Colonic mucosa (tissue), 4 donors: ENCODE data around the gene TNNC1. TPM values are rescaled to one million over a fixed set of nuclear protein-coding genes. Genes with fewer than 3 reads are reported as not detected.
A peak's percentile ranks its signal among the peaks of the same experiment; 100 is the strongest.

Source experiments
- DNase-seq: peaks from one replicate; pipeline ENCODE4 v3.0.0-alpha.2; 2020
- H3K27ac ChIP-seq: fragments of 200-600 bp; one replicate; pipeline ENCODE4 v1.8.0; 2021
- H3K27me3 ChIP-seq: fragments of 200-600 bp; one replicate; pipeline ENCODE4 v1.8.0; 2021
- H3K36me3 ChIP-seq: fragments of 200-600 bp; one replicate; pipeline ENCODE4 v1.8.0; 2021
- H3K4me1 ChIP-seq: fragments of 200-600 bp; one replicate; pipeline ENCODE4 v1.8.0; 2021; ENCODE audit warnings: mild to moderate bottlenecking
- H3K4me3 ChIP-seq: fragments of 200-600 bp; one replicate; pipeline ENCODE4 v1.8.0; 2021
- H3K9ac ChIP-seq, 2 donors: one replicate each; pipeline ENCODE4 v1.7.0; 2013; ENCODE audit warnings: control low read depth in 2 of 2, low read depth in 2 of 2, low read length in 2 of 2
- H3K9me3 ChIP-seq: fragments of 200-600 bp; one replicate; pipeline ENCODE4 v1.8.0; 2021
- intact Hi-C: fragments of 100-400 bp; cut with DNase I; formaldehyde crosslinking; loops from one replicate; pipeline ENCODE4 v1.14.1; 2022
- total RNA-seq, 2 donors: library from RNA; stranded (reverse); fragmentation: NEBNext Ultra II Directional in 1 of 2; extraction: Animal tissue kit (Norgen Biotek cat#: 25700) in 1 of 2; gene quantifications; one replicate each; pipeline ENCODE4 v1.2.1, GENCODE V29; 2021
- TF ChIP-seq, protein P1 (sequence below): fragments of 200-600 bp; IDR thresholded peaks from one replicate; pipeline ENCODE4 v1.8.0; 2022; ENCODE audit warnings: antibody characterized with exemption, mild to moderate bottlenecking
- donor health status: healthy.
- donor health status: DM: no; HTN: no; CAD: no.
- donor health status: DM: no; HTN: no; CAD: no.

The TNNC1 gene
- total RNA-seq, 2 donors from 2014 or later = 1.1 to 1.5 TPM

DNA sequence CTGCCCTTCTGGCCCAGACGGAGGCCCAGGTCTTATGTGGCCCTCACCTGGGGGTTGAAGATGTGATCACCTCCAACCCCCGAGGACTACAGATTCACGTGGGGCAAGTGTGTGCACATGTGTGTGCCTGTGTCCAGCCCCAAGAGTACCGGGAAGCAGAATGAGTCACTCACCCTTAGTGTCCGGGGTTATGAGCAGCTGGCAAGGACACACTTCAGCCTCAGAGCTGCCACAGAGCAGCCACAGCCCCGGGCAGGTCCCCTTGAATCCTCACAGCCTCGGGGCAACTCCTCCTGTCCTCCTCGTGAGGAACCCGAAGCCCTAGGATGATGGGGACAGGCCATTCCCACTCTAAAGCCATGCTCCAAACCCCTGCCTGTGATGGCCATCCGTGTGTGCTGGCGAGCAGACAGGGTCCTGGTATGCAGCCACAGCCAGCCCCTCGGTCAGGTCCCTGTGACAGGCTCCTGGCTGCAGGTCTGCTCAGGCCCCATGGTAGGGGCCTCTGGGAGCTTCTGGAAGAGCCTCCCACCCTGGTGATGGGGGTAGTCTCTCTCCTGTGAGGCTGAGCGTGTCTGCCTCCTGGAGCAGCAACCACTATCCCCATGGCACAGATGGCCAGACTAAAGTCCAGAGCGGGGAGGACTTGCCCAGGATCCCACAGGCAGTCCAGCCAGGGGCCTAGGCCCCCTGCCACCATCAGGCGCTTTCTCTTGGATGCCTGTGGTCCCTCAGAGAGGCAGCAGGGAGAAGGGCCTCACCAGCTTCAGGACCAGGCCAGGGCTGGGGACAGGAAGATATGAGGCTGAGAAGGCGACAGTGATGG is 42.1 kb upstream of the TNNC1 start:
- no peaks in the 10 kb centered on the region for H3K4me1 ChIP-seq
- peak overlapping the region in 1 of 2 donors; percentile 2 for H3K9ac ChIP-seq
- peak overlapping the region; percentile 60 for H3K27ac ChIP-seq
- TF ChIP-seq, protein P1, sequence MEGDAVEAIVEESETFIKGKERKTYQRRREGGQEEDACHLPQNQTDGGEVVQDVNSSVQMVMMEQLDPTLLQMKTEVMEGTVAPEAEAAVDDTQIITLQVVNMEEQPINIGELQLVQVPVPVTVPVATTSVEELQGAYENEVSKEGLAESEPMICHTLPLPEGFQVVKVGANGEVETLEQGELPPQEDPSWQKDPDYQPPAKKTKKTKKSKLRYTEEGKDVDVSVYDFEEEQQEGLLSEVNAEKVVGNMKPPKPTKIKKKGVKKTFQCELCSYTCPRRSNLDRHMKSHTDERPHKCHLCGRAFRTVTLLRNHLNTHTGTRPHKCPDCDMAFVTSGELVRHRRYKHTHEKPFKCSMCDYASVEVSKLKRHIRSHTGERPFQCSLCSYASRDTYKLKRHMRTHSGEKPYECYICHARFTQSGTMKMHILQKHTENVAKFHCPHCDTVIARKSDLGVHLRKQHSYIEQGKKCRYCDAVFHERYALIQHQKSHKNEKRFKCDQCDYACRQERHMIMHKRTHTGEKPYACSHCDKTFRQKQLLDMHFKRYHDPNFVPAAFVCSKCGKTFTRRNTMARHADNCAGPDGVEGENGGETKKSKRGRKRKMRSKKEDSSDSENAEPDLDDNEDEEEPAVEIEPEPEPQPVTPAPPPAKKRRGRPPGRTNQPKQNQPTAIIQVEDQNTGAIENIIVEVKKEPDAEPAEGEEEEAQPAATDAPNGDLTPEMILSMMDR = no peak
- no peaks in the 10 kb centered on the region for H3K9me3 ChIP-seq
- no peaks in the 10 kb centered on the region for H3K27me3 ChIP-seq
- no peak for DNase-seq
- H3K4me3 ChIP-seq = peak overlapping the region; percentile 24
- intact Hi-C loops = no loop called here
- H3K36me3 ChIP-seq = no peaks in the 10 kb centered on the region

DNA sequence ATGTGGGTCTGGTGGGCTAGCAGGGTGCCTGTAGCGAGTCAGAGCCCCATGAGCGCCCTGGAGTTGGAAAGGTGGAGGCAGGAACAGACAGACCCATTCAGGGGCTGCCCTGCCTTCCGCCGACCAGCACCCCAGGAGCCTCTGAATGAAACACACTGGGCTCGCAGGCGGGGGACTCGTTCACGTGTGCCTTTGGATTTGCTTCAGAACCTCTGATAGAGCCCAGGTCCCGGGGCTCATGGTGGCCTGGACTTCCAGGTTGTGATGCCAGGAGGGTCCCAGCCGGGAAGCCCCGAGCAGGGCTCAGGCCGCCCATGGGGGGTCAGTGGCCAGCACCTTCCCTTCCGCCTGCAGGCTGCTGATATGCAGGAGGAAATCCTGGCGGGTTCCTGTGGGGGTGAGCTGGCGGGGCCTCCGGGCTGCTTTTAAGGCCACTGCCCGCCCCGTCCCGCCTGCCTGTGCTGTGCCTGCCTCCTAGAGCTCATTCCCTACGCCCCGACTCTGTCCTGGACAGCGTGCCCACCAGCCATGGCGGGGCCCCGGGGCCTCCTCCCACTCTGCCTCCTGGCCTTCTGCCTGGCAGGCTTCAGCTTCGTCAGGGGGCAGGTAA is 41.1 kb upstream of the TNNC1 start, which contains the start of gene STAB1:
TSS of gene STAB1 (plus strand) at position 453 of the 610 bp plus-strand sequence. CDS start at position 529, 76 bp downstream.
- intact Hi-C loops = no loop called here
- H3K9ac ChIP-seq = peak within 1 kb of the TSS in 1 of 2 donors; percentile 2
- H3K4me3 ChIP-seq = peak within 1 kb of the TSS; percentile 24
- TF ChIP-seq, protein P1 = no peak
- peak; percentile 25 for DNase-seq
- H3K27me3 ChIP-seq = no peaks in the 10 kb centered on the region
- no peaks in the 10 kb centered on the region for H3K36me3 ChIP-seq
- H3K27ac ChIP-seq = peak within 1 kb of the TSS; percentile 60
- H3K9me3 ChIP-seq = no peaks in the 10 kb centered on the region
- H3K4me1 ChIP-seq = no peaks in the 10 kb centered on the region

DNA sequence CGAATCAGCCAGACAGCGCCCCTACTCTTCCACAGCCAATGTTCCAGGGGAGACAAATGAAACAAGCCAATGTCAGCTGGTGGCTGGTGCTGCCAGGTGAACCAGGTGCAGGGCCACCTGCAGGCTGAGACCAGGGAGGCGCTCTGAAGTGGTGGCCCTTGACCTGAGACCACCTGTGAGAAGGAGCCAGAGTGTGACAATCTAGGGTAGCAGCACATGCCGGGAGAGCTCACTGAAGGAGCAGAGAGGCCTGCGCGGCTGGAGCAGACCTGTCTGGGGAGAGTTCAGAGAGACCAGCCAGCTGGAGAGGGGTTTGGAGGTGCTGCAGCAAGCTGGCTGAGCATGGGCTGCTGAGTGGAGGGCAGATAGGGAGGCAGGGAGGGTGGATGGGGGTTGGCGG is 40.6 kb upstream of the TNNC1 start:
- H3K9ac ChIP-seq = no peak overlapping the region
- H3K36me3 ChIP-seq = no peaks in the 10 kb centered on the region
- H3K4me3 ChIP-seq = no peak overlapping the region
- no peaks in the 10 kb centered on the region for H3K27me3 ChIP-seq
- H3K4me1 ChIP-seq = no peaks in the 10 kb centered on the region
- H3K27ac ChIP-seq = no peak overlapping the region
- intact Hi-C loops = no loop called here
- H3K9me3 ChIP-seq = no peaks in the 10 kb centered on the region
- TF ChIP-seq, protein P1 = no peak
- no peak for DNase-seq

DNA sequence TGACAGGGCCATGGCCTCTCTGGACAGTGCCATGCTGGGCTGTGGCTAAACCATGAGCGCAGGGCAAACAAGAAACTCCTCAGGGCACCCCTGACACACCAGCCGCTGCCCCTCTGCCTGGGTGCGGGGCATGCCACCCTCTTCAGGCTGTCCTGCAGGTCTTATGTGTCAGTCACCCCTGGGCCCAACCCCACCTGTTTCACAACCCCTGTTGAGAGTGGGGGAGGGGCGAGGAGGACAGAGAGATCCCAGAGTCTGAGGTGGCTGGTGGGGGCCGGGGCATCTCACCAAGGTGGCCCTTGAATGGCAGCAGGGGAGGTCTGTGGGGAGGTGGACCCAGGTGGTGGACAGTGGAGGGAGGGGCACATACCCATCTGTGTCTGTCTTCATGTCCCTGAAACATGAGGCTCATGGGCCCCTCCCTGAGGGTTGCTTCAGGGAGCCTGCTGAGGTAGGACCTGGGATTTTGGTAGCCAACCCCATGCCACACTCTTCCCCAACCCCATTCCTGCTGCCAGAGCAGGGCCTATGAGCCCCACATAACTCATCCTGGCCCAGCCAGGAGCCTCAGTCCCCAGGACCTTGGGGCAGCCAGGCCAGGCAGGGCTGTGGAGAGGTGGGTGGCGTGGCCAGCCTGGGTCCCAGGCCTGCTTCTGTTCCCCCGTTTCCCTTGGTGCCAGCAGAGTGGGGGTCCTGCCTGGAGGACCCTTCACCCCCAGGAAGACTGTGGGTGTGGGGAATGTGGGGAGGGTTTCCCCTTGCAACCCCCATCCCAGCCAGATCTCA is 39.6 kb upstream of the TNNC1 start:
- no peaks in the 10 kb centered on the region for H3K4me1 ChIP-seq
- no peak overlapping the region for H3K27ac ChIP-seq
- no peak overlapping the region for H3K4me3 ChIP-seq
- TF ChIP-seq, protein P1 = no peak
- no peaks in the 10 kb centered on the region for H3K9me3 ChIP-seq
- no peaks in the 10 kb centered on the region for H3K27me3 ChIP-seq
- intact Hi-C loops = no loop called here
- no peaks in the 10 kb centered on the region for H3K36me3 ChIP-seq
- no peak overlapping the region for H3K9ac ChIP-seq
- no peak for DNase-seq

DNA sequence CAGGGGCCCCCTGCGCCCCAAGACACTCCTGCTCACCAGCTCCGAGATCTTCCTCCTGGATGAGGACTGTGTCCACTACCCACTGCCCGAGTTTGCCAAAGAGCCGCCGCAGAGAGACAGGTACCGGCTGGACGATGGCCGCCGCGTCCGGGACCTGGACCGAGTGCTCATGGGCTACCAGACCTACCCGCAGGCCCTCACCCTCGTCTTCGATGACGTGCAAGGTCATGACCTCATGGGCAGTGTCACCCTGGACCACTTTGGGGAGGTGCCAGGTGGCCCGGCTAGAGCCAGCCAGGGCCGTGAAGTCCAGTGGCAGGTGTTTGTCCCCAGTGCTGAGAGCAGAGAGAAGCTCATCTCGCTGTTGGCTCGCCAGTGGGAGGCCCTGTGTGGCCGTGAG is 38.2 kb upstream of the TNNC1 start:
- H3K9me3 ChIP-seq = no peaks in the 10 kb centered on the region
- no peaks in the 10 kb centered on the region for H3K36me3 ChIP-seq
- H3K9ac ChIP-seq = no peak overlapping the region
- H3K4me1 ChIP-seq = no peaks in the 10 kb centered on the region
- no peak overlapping the region for H3K4me3 ChIP-seq
- no peak overlapping the region for H3K27ac ChIP-seq
- DNase-seq = no peak
- no peaks in the 10 kb centered on the region for H3K27me3 ChIP-seq
- intact Hi-C loops = no loop called here
- TF ChIP-seq, protein P1 = no peak
